GM23248 (cell line): ENCODE results near the gene PLCH1. TPM values are rescaled to one million over a fixed set of nuclear protein-coding genes. Genes with fewer than 3 reads are reported as not detected.

ENCODE experiments used
- DNase-seq: peaks from one replicate; pipeline ENCODE4 v3.0.0-alpha.2; 2015
- H2AFZ ChIP-seq: fragments of 200-600 bp; sonication (generic); 2 replicates; pipeline ENCODE4 v1.6.1; 2016; ENCODE audit warnings: antibody characterized with exemption
- H3F3A ChIP-seq: fragments of 200-600 bp; sonication (generic); 2 replicates; pipeline ENCODE4 v1.6.1; 2016; ENCODE audit warnings: mild to moderate bottlenecking, antibody characterized with exemption, mixed run types; ENCODE audit not compliant: insufficient read depth
- H3K27ac ChIP-seq: fragments of 200-600 bp; sonication (generic); 2 replicates; pipeline ENCODE4 v1.5.1; 2016; ENCODE audit warnings: mild to moderate bottlenecking
- H3K27me3 ChIP-seq: fragments of 200-600 bp; sonication (generic); replicated peaks from 2 replicates; pipeline ENCODE4 v1.6.1; 2016; ENCODE audit warnings: mild to moderate bottlenecking; ENCODE audit not compliant: insufficient read depth
- H3K36me3 ChIP-seq: fragments of 200-600 bp; sonication (generic); 2 replicates; pipeline ENCODE4 v1.6.1; 2016; ENCODE audit warnings: low read depth, mild to moderate bottlenecking
- H3K4me1 ChIP-seq: fragments of 200-600 bp; sonication (generic); 2 replicates; pipeline ENCODE4 v1.6.1; 2016; ENCODE audit warnings: mild to moderate bottlenecking; ENCODE audit not compliant: insufficient read depth
- H3K4me2 ChIP-seq: fragments of 200-600 bp; sonication (generic); one replicate; pipeline ENCODE4 v1.6.1; 2016; ENCODE audit warnings: mild to moderate bottlenecking; ENCODE audit not compliant: unreplicated experiment
- H3K4me3 ChIP-seq: fragments of 200-600 bp; sonication (generic); 2 replicates; pipeline ENCODE4 v1.5.1; 2016; ENCODE audit warnings: mild to moderate bottlenecking
- H3K79me2 ChIP-seq: fragments of 200-600 bp; sonication (generic); 2 replicates; pipeline ENCODE4 v1.6.1; 2016; ENCODE audit warnings: mild to moderate bottlenecking; ENCODE audit not compliant: insufficient read depth
- H3K9ac ChIP-seq: fragments of 200-600 bp; sonication (generic); 2 replicates; pipeline ENCODE4 v1.6.1; 2016; ENCODE audit warnings: mild to moderate bottlenecking
- H3K9me2 ChIP-seq: fragments of 200-600 bp; sonication (generic); 2 replicates; pipeline ENCODE4 v1.6.1; 2016; ENCODE audit warnings: mixed run types, mild to moderate bottlenecking, moderate library complexity; ENCODE audit not compliant: insufficient read depth
- H3K9me3 ChIP-seq: fragments of 200-600 bp; sonication (generic); one replicate; pipeline ENCODE4 v1.6.1; 2017; ENCODE audit warnings: low read depth
- H4K20me1 ChIP-seq: fragments of 200-600 bp; sonication (generic); 2 replicates; pipeline ENCODE4 v1.6.0; 2016; ENCODE audit not compliant: insufficient read depth
- EZH2 ChIP-seq: fragments of 200-600 bp; sonication (generic); IDR thresholded peaks from 2 replicates; pipeline ENCODE4 v1.6.1; 2018; ENCODE audit warnings: antibody characterized with exemption, mild to moderate bottlenecking; ENCODE audit not compliant: insufficient read depth, poor library complexity, severe bottlenecking
- EZH2phosphoT487 ChIP-seq: fragments of 200-600 bp; sonication (generic); IDR thresholded peaks from 2 replicates; pipeline ENCODE4 v1.6.1; 2018; ENCODE audit warnings: antibody characterized with exemption, moderate library complexity, mild to moderate bottlenecking, low read depth; ENCODE audit not compliant: insufficient read depth
- WGBS, 2 experiments: methylation state at CpG; one replicate each; pipeline ENCODE4 v1.1.6; 2015 to 2017; ENCODE audit warnings: low lambda C conversion rate in 2 of 2, low coverage in 1 of 2; ENCODE audit errors: missing lambda C conversion rate in 2 of 2; 5-methylcytosine and 5-hydroxymethylcytosine counted together
- in situ Hi-C: fragments of 300-500 bp; cut with MboI; formaldehyde crosslinking; loops from 2 replicates; pipeline ENCODE4 v1.15.0; 2020
- polyA plus RNA-seq: library from polyadenylated mRNA; unstranded; fragments of >200 nt; fragmentation: Nextera tagmentation; extraction: Ambion mirVana; gene quantifications from 2 replicates; pipeline ENCODE4 v1.2.1, GENCODE V29; 2016
- total RNA-seq: library from RNA; depleted of rRNA; stranded (reverse); fragments of >200 nt; shearing (Covaris generic); gene quantifications from 2 replicates; pipeline ENCODE4 v1.2.3, GENCODE V29; 2014

PLCH1 gene
- total and polyA plus RNA-seq, 2 experiments from 2014 or later: not detected

DNA sequence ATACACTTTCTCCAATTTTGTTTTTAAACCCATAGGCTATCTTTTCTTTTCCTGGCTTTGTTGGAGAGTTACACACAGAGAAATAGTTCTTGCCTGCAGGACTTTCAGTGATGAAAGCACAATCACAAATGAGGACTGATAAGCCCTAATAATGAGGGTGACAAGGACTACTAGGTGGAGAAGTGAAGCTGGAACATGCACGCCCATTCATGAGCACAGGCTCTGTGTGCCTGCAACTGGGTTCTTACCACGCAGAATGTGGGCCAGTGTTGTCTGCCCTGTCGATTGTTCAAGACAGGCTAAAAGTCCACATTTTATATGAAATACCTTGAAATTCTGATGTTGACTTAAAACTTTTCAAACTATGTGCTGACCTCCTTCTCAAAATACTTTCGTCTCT lies 289.1 kb downstream of the PLCH1 start:
- H3K9me3 ChIP-seq: no peaks in the 10 kb centered on the region
- no peaks in the 10 kb centered on the region for H3F3A ChIP-seq
- TF ChIP-seq EZH2: no peak
- TF ChIP-seq EZH2phosphoT487: no peak
- no peaks in the 10 kb centered on the region for H4K20me1 ChIP-seq
- no peak overlapping the region for H3K27ac ChIP-seq
- no peak for DNase-seq
- H3K9ac ChIP-seq: no peak overlapping the region
- H3K27me3 ChIP-seq: no peaks in the 10 kb centered on the region
- H3K9me2 ChIP-seq: no peaks in the 10 kb centered on the region
- H3K4me1 ChIP-seq: no peaks in the 10 kb centered on the region
- H3K79me2 ChIP-seq: no peaks in the 10 kb centered on the region
- no peak overlapping the region for H3K4me2 ChIP-seq
- H3K4me3 ChIP-seq: no peak overlapping the region
- WGBS, 2 experiments: 90 to 92% methylated on average over 4 of the region's 4 CpGs
- in situ Hi-C loops: no loop called here
- H3K36me3 ChIP-seq: no peaks in the 10 kb centered on the region
- no peak overlapping the region for H2AFZ ChIP-seq

DNA sequence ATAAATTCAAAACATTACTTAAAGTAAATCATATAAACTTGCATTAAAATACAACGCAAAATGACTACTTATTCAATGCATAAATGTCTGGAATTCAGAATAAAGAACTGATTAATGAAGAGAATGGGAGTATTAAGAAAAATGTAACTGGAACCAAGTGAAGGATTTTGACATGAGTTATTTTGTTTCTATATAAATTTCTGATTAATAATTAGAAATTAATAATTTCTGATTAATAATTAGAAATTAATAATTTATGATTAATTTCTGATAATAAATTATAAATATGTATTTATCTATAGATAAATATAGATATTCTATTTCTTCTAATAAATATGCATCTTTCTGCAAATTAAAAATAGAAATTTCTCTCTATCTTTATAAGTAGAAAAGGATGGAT lies 291.4 kb downstream of the PLCH1 start:
- H2AFZ ChIP-seq: no peak overlapping the region
- no peak for DNase-seq
- H3K9me2 ChIP-seq: no peaks in the 10 kb centered on the region
- in situ Hi-C loops: no loop called here
- WGBS, 2 experiments: 57 to 58% methylated on average over 1 of the region's 1 CpG
- no peaks in the 10 kb centered on the region for H4K20me1 ChIP-seq
- no peak overlapping the region for H3K9ac ChIP-seq
- no peak overlapping the region for H3K4me3 ChIP-seq
- no peaks in the 10 kb centered on the region for H3K27me3 ChIP-seq
- TF ChIP-seq EZH2 (no peak), EZH2phosphoT487 (no peak)
- no peak overlapping the region for H3K27ac ChIP-seq
- no peaks in the 10 kb centered on the region for H3K4me1 ChIP-seq
- no peaks in the 10 kb centered on the region for H3K36me3 ChIP-seq
- H3K4me2 ChIP-seq: no peak overlapping the region
- H3K9me3 ChIP-seq: no peaks in the 10 kb centered on the region
- H3F3A ChIP-seq: no peaks in the 10 kb centered on the region
- no peaks in the 10 kb centered on the region for H3K79me2 ChIP-seq

DNA sequence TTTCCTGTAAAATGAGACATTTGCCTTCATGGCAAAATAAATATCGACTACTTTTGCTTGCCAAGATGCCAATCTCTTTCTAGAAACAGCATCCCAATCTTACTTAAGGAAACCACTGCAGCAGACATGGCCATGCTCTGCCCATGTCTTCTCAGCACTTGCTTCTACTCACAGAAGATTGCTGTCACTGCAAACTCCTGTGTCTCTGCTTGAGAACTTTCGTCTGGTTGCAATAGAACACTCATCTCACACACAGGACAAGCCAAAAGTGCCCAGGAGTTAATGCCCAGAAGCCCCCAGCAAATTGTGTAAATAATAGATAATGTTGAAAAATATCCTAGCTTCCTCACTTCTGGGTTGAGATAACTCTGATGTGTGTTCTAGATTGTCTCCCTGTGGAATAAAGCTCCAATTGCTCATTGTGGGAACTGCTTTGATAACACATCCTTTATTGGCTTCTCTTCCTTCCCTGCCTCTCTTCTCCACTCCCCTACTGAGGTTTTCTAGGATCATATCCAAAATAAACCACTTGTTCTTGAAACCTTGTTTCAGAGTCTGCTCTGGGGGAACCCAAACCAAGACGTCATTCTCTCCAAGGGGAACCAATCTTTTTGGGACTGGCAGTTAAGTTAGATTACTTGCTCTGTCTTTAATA lies 295.1 kb downstream of the PLCH1 start:
- Histone ChIP-seq H3K9me2 (no peaks in the 10 kb centered on the region), H2AFZ (no peak overlapping the region), H3K4me1 (no peaks in the 10 kb centered on the region), H3K4me2 (no peak overlapping the region), H3K27me3 (no peaks in the 10 kb centered on the region), H3K36me3 (no peaks in the 10 kb centered on the region), H3K27ac (no peak overlapping the region), H3K9me3 (no peaks in the 10 kb centered on the region), H3K79me2 (no peaks in the 10 kb centered on the region), H3F3A (no peaks in the 10 kb centered on the region), H3K9ac (no peak overlapping the region), H4K20me1 (no peaks in the 10 kb centered on the region), H3K4me3 (no peak overlapping the region)
- in situ Hi-C loops: no loop called here
- WGBS, 2 experiments: 36 to 58% methylated on average over 3 of the region's 3 CpGs
- DNase-seq: no peak
- TF ChIP-seq EZH2phosphoT487: no peak
- no peak for TF ChIP-seq EZH2

DNA sequence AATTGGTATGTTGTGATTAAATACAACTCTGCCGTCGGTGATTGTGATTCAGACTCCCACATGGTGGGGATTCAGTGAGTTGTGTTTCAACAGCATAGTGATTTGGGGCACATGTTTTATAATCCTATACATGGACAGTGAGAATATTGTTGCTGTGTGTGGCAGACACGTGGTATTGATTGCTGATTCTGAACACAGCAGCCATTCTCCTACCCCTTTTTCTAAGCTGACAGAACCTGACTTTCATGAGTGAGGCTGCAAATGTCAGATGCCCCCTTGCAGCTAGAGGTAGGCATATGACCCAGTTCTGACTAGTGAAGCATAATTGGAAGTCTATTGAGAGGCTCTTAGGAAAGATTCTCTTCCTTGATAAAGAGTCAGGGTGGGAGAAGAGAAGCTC lies 296.3 kb downstream of the PLCH1 start:
- DNase-seq: no peak
- TF ChIP-seq EZH2 (no peak), EZH2phosphoT487 (no peak)
- no peaks in the 10 kb centered on the region for H3K79me2 ChIP-seq
- no peaks in the 10 kb centered on the region for H3K9me3 ChIP-seq
- in situ Hi-C loops: no loop called here
- no peak overlapping the region for H3K4me2 ChIP-seq
- no peaks in the 10 kb centered on the region for H4K20me1 ChIP-seq
- H3K9me2 ChIP-seq: no peaks in the 10 kb centered on the region
- H3K4me3 ChIP-seq: no peak overlapping the region
- H3K27me3 ChIP-seq: no peaks in the 10 kb centered on the region
- 6 to 10% methylated on average over 3 of the region's 3 CpGs for WGBS, 2 experiments
- H3F3A ChIP-seq: no peaks in the 10 kb centered on the region
- no peaks in the 10 kb centered on the region for H3K4me1 ChIP-seq
- no peak overlapping the region for H3K9ac ChIP-seq
- H3K36me3 ChIP-seq: no peaks in the 10 kb centered on the region
- H3K27ac ChIP-seq: no peak overlapping the region
- H2AFZ ChIP-seq: peak overlapping the region; percentile 42
